ENCODE results near the gene ENGASE. TPM values are rescaled to one million over a fixed set of nuclear protein-coding genes. Genes with fewer than 3 reads are reported as not detected.

ENGASE gene
- total and polyA plus RNA-seq, 2 of the 8 experiments (the other 6 are each of a cell fraction or from before 2014, with no cell fraction given) = 9.3 to 36.1 TPM

GRCh38 chr17:79078476-79079190 lies 4.0 kb downstream of the ENGASE start (continued):
- TF ChIP-seq EZH2 (IDR thresholded peaks at IDR 0.05; ENCODE audit: low read depth, low read length, severe bottlenecking) = no peak
